ENCODE results near the gene HNRNPH2. TPM values are rescaled to one million over a fixed set of nuclear protein-coding genes. Genes with fewer than 3 reads are reported as not detected.

The HNRNPH2 gene
- total RNA-seq, 1 donor from 2014 or later = 70.5 TPM

- no peak overlapping the region for H3K27ac Mint-ChIP-seq
- no peaks in the 10 kb centered on the region for H3K9me3 Mint-ChIP-seq
- ChIA-PET CTCF (no interaction called here), POLR2A (no interaction called here)
- peaks cover 2% of the 10 kb centered on the region for H3K36me3 Mint-ChIP-seq (ENCODE audit: low read depth)
- H3K4me3 Mint-ChIP-seq = no peak overlapping the region
- intact Hi-C loops (cut with micrococcal nuclease) = no loop called here
- no peak for TF ChIP-seq CTCF (IDR thresholded peaks at IDR 0.05)
- ATAC-seq (ENCODE audit: low read depth) (no peak), DNase-seq (no peak)
- H3K4me1 Mint-ChIP-seq = no peaks in the 10 kb centered on the region
- no peaks in the 10 kb centered on the region for H3K27me3 Mint-ChIP-seq
Measured at GRCh38 chrX:101460669-101461068, 52.6 kb downstream of the HNRNPH2 start.

- TF ChIP-seq CTCF (IDR thresholded peaks at IDR 0.05) = no peak
- ATAC-seq (ENCODE audit: low read depth) (no peak), DNase-seq (no peak)
- H3K27me3 Mint-ChIP-seq = no peaks in the 10 kb centered on the region
- ChIA-PET POLR2A (no interaction called here), CTCF (no interaction called here)
- intact Hi-C loops (cut with micrococcal nuclease) = loop anchor here (1.0 kb wide), 1 partner anchor 16 kb away; no protein-coding TSS in a partner anchor
- no peaks in the 10 kb centered on the region for H3K4me1 Mint-ChIP-seq
- peaks cover under 1% of the 10 kb centered on the region for H3K9me3 Mint-ChIP-seq
- H3K4me3 Mint-ChIP-seq = no peak overlapping the region
- no peak overlapping the region for H3K27ac Mint-ChIP-seq
- H3K36me3 Mint-ChIP-seq (ENCODE audit: low read depth) = no peaks in the 10 kb centered on the region
Measured at GRCh38 chrX:101462892-101463291, 54.9 kb downstream of the HNRNPH2 start.

Other genes starting within 250 kb of the HNRNPH2 start
- gene DRP2, start 188.4 kb upstream of the HNRNPH2 start, total RNA-seq = 0.07 TPM in 2 replicates
- gene TAF7L, start 116.9 kb upstream of the HNRNPH2 start, total RNA-seq = not detected in 2 replicates
- 16.8 and 17.1 TPM in 2 replicates for gene TIMM8A, start 59.5 kb upstream of the HNRNPH2 start, total RNA-seq
- gene BTK, start 22.0 kb upstream of the HNRNPH2 start, total RNA-seq = 193 and 219 TPM in 2 replicates
- 234 and 287 TPM in 2 replicates for gene RPL36A, start 17.2 kb upstream of the HNRNPH2 start, total RNA-seq
- gene GLA, start 297 bp upstream of the HNRNPH2 start, total RNA-seq = 32.0 and 32.2 TPM in 2 replicates
- 3.6 and 4.6 TPM in 2 replicates for gene ARMCX4, start 77.2 kb downstream of the HNRNPH2 start, total RNA-seq
- 0.38 and 0.42 TPM in 2 replicates for gene ARMCX1, start 142.3 kb downstream of the HNRNPH2 start, total RNA-seq
- gene ARMCX6, start 209.8 kb downstream of the HNRNPH2 start, total RNA-seq = 45.1 and 50.5 TPM in 2 replicates
- gene ARMCX3, start 214.9 kb downstream of the HNRNPH2 start, total RNA-seq = 23.2 and 24.0 TPM in 2 replicates

Measured in activated B cell treated with CpG ODN at 0.5 μM for 24 hours (primary cell).